ENCODE measurements around the gene ATF2. TPM values are rescaled to one million over a fixed set of nuclear protein-coding genes. Genes with fewer than 3 reads are reported as not detected.
A peak's percentile ranks its signal among the peaks of the same experiment; 100 is the strongest.
"Not testable (repeated sequence)": the region's sequence is repeated elsewhere in the genome, so short reads cannot be mapped to it uniquely, and the experiment has no call there.

The ATF2 gene
- total RNA-seq, 1 donor: 80.7 TPM

DNA sequence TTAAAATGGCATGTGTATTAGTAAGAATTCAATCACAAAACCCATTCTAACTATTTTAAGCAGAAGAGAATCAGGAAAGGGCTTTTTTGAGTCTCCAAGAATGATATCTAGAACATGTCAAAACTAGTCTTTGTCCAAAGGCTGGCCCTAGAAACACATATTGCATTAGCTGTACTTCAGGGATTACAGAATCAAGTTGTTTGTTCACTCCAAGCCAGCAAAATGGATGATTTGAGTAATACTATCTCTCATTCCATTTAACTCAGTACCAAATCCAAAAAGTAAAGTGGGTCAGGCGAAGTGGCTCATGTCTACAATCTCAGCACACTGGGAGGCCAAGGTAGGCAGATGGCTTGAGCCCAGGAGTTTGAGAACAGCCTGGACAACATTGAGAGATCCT is 41.3 kb downstream of the ATF2 start:
- Histone ChIP-seq H4K20me1 (ENCODE audit: insufficient read depth, low read length) (no peaks in the 10 kb centered on the region), H3K9me3 (ENCODE audit: low read depth, low read length) (no peaks in the 10 kb centered on the region), H3K27ac (ENCODE audit: low read depth, low read length) (no peak overlapping the region), H3K4me1 (ENCODE audit: insufficient read depth, low read length) (no peaks in the 10 kb centered on the region), H3K4me2 (ENCODE audit: insufficient read depth, low read length) (no peak overlapping the region), H3K36me3 (ENCODE audit: insufficient read depth, low read length) (peaks cover 12% of the 10 kb centered on the region), H3K4me3 (ENCODE audit: insufficient read depth, low read length) (no peak overlapping the region), H2AFZ (ENCODE audit: low read length) (no peak overlapping the region), H3K79me2 (ENCODE audit: insufficient read depth, low read length) (peaks cover 43% of the 10 kb centered on the region), H3K27me3 (ENCODE audit: insufficient read depth, low read length) (no peaks in the 10 kb centered on the region)
- TF ChIP-seq, protein P1, sequence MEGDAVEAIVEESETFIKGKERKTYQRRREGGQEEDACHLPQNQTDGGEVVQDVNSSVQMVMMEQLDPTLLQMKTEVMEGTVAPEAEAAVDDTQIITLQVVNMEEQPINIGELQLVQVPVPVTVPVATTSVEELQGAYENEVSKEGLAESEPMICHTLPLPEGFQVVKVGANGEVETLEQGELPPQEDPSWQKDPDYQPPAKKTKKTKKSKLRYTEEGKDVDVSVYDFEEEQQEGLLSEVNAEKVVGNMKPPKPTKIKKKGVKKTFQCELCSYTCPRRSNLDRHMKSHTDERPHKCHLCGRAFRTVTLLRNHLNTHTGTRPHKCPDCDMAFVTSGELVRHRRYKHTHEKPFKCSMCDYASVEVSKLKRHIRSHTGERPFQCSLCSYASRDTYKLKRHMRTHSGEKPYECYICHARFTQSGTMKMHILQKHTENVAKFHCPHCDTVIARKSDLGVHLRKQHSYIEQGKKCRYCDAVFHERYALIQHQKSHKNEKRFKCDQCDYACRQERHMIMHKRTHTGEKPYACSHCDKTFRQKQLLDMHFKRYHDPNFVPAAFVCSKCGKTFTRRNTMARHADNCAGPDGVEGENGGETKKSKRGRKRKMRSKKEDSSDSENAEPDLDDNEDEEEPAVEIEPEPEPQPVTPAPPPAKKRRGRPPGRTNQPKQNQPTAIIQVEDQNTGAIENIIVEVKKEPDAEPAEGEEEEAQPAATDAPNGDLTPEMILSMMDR (IDR thresholded peaks at IDR 0.05; ENCODE audit: extremely low read depth, low read depth, low read length): no peak
- no peak for DNase-seq (ENCODE audit: insufficient read length, low spot score, missing footprints)

DNA sequence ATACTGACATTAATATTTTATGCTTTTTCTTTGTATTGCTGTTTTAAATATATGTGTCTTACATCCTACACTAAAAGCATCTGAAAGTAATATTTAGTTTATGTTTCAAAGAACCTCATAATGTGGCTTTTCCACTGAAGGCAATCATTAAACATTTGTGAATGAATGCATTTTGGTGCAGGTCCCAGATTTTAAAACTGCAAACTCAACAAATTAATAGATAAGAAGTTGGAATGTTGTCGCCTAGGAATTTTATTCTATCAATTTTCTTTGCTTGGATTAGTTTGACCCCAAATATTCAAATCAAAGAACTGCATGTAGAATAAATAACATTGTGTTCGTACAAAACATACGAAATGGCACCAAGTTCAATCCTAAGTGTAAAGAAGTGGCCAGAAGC is 44.7 kb downstream of the ATF2 start:
- TF ChIP-seq, protein P1 (IDR thresholded peaks at IDR 0.05; ENCODE audit: extremely low read depth, low read depth, low read length): no peak
- Histone ChIP-seq H3K4me3 (ENCODE audit: insufficient read depth, low read length) (no peak overlapping the region), H3K27me3 (ENCODE audit: insufficient read depth, low read length) (no peaks in the 10 kb centered on the region), H4K20me1 (ENCODE audit: insufficient read depth, low read length) (no peaks in the 10 kb centered on the region), H3K36me3 (ENCODE audit: insufficient read depth, low read length) (peaks cover 9% of the 10 kb centered on the region), H3K9me3 (ENCODE audit: low read depth, low read length) (no peaks in the 10 kb centered on the region), H2AFZ (ENCODE audit: low read length) (no peak overlapping the region), H3K4me2 (ENCODE audit: insufficient read depth, low read length) (no peak overlapping the region), H3K4me1 (ENCODE audit: insufficient read depth, low read length) (no peaks in the 10 kb centered on the region), H3K79me2 (ENCODE audit: insufficient read depth, low read length) (peaks cover 34% of the 10 kb centered on the region), H3K27ac (ENCODE audit: low read depth, low read length) (no peak overlapping the region)
- DNase-seq (ENCODE audit: insufficient read length, low spot score, missing footprints): no peak

- peak; percentile 76 for DNase-seq (ENCODE audit: insufficient read length, low spot score, missing footprints)
- Histone ChIP-seq H4K20me1 (ENCODE audit: insufficient read depth, low read length) (peaks cover 3% of the 10 kb centered on the region), H2AFZ (ENCODE audit: low read length) (no peak overlapping the region), H3K4me3 (ENCODE audit: insufficient read depth, low read length) (no peak overlapping the region), H3K9me3 (ENCODE audit: low read depth, low read length) (no peaks in the 10 kb centered on the region), H3K4me1 (ENCODE audit: insufficient read depth, low read length) (no peaks in the 10 kb centered on the region), H3K36me3 (ENCODE audit: insufficient read depth, low read length) (peaks cover 28% of the 10 kb centered on the region), H3K27ac (ENCODE audit: low read depth, low read length) (no peak overlapping the region), H3K27me3 (ENCODE audit: insufficient read depth, low read length) (no peaks in the 10 kb centered on the region), H3K79me2 (ENCODE audit: insufficient read depth, low read length) (peaks cover 3% of the 10 kb centered on the region), H3K4me2 (ENCODE audit: insufficient read depth, low read length) (no peak overlapping the region)
- TF ChIP-seq, protein P1 (IDR thresholded peaks at IDR 0.05; ENCODE audit: extremely low read depth, low read depth, low read length): peak; percentile 65
These were observed 56.8 kb downstream of the ATF2 start for GRCh38 chr2:175111200-175111657.

DNA sequence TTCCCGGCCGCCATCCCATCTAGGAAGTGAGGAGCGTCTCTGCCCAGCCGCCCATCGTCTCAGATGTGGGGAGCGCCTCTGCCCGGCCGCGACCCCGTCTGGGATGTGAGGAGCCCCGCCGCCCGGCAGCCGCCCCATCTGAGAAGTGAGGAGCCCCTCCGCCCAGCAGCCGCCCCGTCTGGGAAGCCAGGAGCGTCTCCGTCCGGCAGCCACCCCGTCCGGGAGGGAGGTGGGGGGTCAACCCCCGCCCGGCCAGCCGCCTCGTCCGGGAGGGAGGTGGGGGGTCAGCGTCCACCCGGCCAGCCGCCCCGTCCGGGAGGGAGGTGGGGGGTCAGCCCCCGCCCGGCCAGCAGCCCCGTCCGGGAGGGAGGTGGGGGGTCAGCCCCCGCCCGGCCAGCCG is 59.9 kb downstream of the ATF2 start:
- not testable (repeated sequence) for H3K4me2 ChIP-seq (ENCODE audit: insufficient read depth, low read length); H3K79me2 ChIP-seq (ENCODE audit: insufficient read depth, low read length); H4K20me1 ChIP-seq (ENCODE audit: insufficient read depth, low read length); H3K9me3 ChIP-seq (ENCODE audit: low read depth, low read length); H3K27me3 ChIP-seq (ENCODE audit: insufficient read depth, low read length); H3K27ac ChIP-seq (ENCODE audit: low read depth, low read length); DNase-seq (ENCODE audit: insufficient read length, low spot score, missing footprints); H3K4me3 ChIP-seq (ENCODE audit: insufficient read depth, low read length); H2AFZ ChIP-seq (ENCODE audit: low read length); H3K4me1 ChIP-seq (ENCODE audit: insufficient read depth, low read length)
- peaks cover 23% of the 10 kb centered on the region for H3K36me3 ChIP-seq (ENCODE audit: insufficient read depth, low read length)

Measured in osteoblast (primary cell).